Measurements from ENCODE around the gene TSHZ2. TPM values are rescaled to one million over a fixed set of nuclear protein-coding genes. Genes with fewer than 3 reads are reported as not detected.

Gene TSHZ2
- total RNA-seq, 1 experiment from 2014 or later: 0.20 TPM

- TF ChIP-seq AFF4 (CRISPR knock-in tag; IDR thresholded peaks at IDR 0.05; ENCODE audit: borderline replicate concordance) (no peak), RELA (CRISPR knock-in tag; IDR thresholded peaks at IDR 0.05; ENCODE audit: borderline replicate concordance) (no peak), SMAD3 (CRISPR knock-in tag; IDR thresholded peaks at IDR 0.05; ENCODE audit: borderline replicate concordance) (no peak), FOXJ3 (CRISPR knock-in tag; IDR thresholded peaks at IDR 0.05; ENCODE audit: borderline replicate concordance) (no peak), USF1 (CRISPR knock-in tag; IDR thresholded peaks at IDR 0.05) (no peak)
These were observed 92.8 kb downstream of the TSHZ2 start (continued) for GRCh38 chr20:53064935-53065334.

DNA sequence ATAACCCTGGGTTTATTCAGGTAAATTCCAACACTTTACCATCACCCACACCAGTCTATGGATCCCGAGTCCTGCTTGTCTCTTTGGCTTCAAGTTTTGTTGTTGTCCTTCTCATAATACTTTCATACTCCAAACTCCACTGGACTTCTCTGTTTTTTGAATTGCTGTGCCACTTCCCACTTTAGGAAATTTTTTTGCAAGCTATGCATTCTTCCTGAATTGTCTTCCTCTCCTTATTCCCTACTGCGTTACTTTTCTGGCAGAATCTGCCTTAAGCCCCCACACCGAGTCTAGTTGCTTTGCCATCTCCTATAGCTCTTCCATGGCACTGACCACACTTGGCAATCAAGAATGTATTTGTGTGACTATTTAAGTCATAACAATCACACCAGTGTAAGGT is 96.1 kb downstream of the TSHZ2 start:
- ChIA-PET CTCF (no interaction called here), POLR2A (no interaction called here)
- no peak overlapping the region for H3K4me3 Mint-ChIP-seq
- H3K27ac Mint-ChIP-seq: no peak overlapping the region
- no peaks in the 10 kb centered on the region; the same call in 1 of the 2 replicates for H3K27me3 Mint-ChIP-seq (ENCODE audit: low read depth)
- TF ChIP-seq ELF4 (CRISPR knock-in tag; IDR thresholded peaks at IDR 0.05; ENCODE audit: low read depth) (no peak), IRF2 (CRISPR knock-in tag; IDR thresholded peaks at IDR 0.05; ENCODE audit: borderline replicate concordance, low read depth) (no peak), NR3C1 (CRISPR knock-in tag; conservative IDR thresholded peaks at IDR 0.05; ENCODE audit: low read depth) (no peak), USF1 (CRISPR knock-in tag; IDR thresholded peaks at IDR 0.05) (no peak), AFF4 (CRISPR knock-in tag; IDR thresholded peaks at IDR 0.05; ENCODE audit: borderline replicate concordance) (no peak), CTCF (IDR thresholded peaks at IDR 0.05) (no peak), ZNF138 (CRISPR knock-in tag; conservative IDR thresholded peaks at IDR 0.05) (no peak), E2F5 (CRISPR knock-in tag; IDR thresholded peaks at IDR 0.05) (no peak), RORB (CRISPR knock-in tag; IDR thresholded peaks at IDR 0.05) (no peak), GTF2I (CRISPR knock-in tag; conservative IDR thresholded peaks at IDR 0.05) (no peak), PRRX2 (CRISPR knock-in tag; IDR thresholded peaks at IDR 0.05) (no peak), FOXK1 (CRISPR knock-in tag; IDR thresholded peaks at IDR 0.05) (no peak), SMAD3 (CRISPR knock-in tag; IDR thresholded peaks at IDR 0.05; ENCODE audit: borderline replicate concordance) (no peak), ZNF396 (CRISPR knock-in tag; IDR thresholded peaks at IDR 0.05; ENCODE audit: borderline replicate concordance) (no peak), FOXJ3 (CRISPR knock-in tag; IDR thresholded peaks at IDR 0.05; ENCODE audit: borderline replicate concordance) (no peak), ESRRA (CRISPR knock-in tag; IDR thresholded peaks at IDR 0.05; ENCODE audit: borderline replicate concordance) (no peak), TEAD1 (CRISPR knock-in tag; IDR thresholded peaks at IDR 0.05) (no peak), ATF3 (CRISPR knock-in tag; conservative IDR thresholded peaks at IDR 0.05) (no peak)
- TF ChIP-seq, protein P1, sequence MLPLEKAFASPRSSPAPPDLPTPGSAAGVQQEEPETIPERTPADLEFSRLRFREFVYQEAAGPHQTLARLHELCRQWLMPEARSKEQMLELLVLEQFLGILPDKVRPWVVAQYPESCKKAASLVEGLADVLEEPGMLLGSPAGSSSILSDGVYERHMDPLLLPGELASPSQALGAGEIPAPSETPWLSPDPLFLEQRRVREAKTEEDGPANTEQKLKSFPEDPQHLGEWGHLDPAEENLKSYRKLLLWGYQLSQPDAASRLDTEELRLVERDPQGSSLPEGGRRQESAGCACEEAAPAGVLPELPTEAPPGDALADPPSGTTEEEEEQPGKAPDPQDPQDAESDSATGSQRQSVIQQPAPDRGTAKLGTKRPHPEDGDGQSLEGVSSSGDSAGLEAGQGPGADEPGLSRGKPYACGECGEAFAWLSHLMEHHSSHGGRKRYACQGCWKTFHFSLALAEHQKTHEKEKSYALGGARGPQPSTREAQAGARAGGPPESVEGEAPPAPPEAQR (CRISPR knock-in tag; IDR thresholded peaks at IDR 0.05): no peak
- H3K9me3 Mint-ChIP-seq: peaks cover 19% of the 10 kb centered on the region
- peaks cover 18% of the 10 kb centered on the region for H3K4me1 Mint-ChIP-seq
- H3K36me3 Mint-ChIP-seq: peaks cover 12% of the 10 kb centered on the region
- ATAC-seq: no peak
- no peak for DNase-seq (ENCODE audit: low spot score)

Data from WTC11 (cell line).